DOHH2 (cell line): ENCODE data around the gene PTBP1.

Source experiments
- H3F3A ChIP-seq: fragments of 200-600 bp; sonication (generic), shearing (Covaris generic); 2 replicates; pipeline ENCODE4 v1.6.0; 2016; ENCODE audit warnings: antibody characterized with exemption, mild to moderate bottlenecking; ENCODE audit not compliant: control insufficient read depth, insufficient read depth
- H3K27ac ChIP-seq: fragments of 200-600 bp; sonication (generic); 2 replicates; pipeline ENCODE4 v1.5.1; 2014; ENCODE audit warnings: low read depth, mild to moderate bottlenecking, low read length, moderate library complexity
- H3K27me3 ChIP-seq: fragments of 200-600 bp; sonication (generic); 2 replicates; pipeline ENCODE4 v1.6.1; 2014; ENCODE audit warnings: mild to moderate bottlenecking, low read length, mixed read lengths; ENCODE audit not compliant: control insufficient read depth
- H3K36me3 ChIP-seq: fragments of 200-600 bp; sonication (generic); 2 replicates; pipeline ENCODE4 v1.6.1; 2014; ENCODE audit warnings: mild to moderate bottlenecking, low read length, moderate library complexity, mixed read lengths; ENCODE audit not compliant: control insufficient read depth
- H3K4me1 ChIP-seq: fragments of 200-600 bp; sonication (generic); 2 replicates; pipeline ENCODE4 v1.6.1; 2014; ENCODE audit warnings: mild to moderate bottlenecking, low read length, mixed read lengths; ENCODE audit not compliant: control insufficient read depth
- H3K4me2 ChIP-seq: fragments of 200-600 bp; sonication (generic); 2 replicates; pipeline ENCODE4 v1.6.0; 2014; ENCODE audit warnings: mild to moderate bottlenecking, low read length, moderate library complexity
- H3K4me3 ChIP-seq: fragments of 200-600 bp; sonication (generic); 2 replicates; pipeline ENCODE4 v1.5.1; 2014; ENCODE audit warnings: mild to moderate bottlenecking, low read length, mixed read lengths
- H3K79me2 ChIP-seq: fragments of 200-600 bp; sonication (generic); 2 replicates; pipeline ENCODE4 v1.6.1; 2014; ENCODE audit warnings: mild to moderate bottlenecking, low read length, mixed read lengths; ENCODE audit not compliant: control insufficient read depth
- H3K9me2 ChIP-seq: fragments of 200-600 bp; sonication (generic); replicated peaks from 2 replicates; pipeline ENCODE4 v1.6.1; 2014; ENCODE audit warnings: mild to moderate bottlenecking, low read length, mixed read lengths; ENCODE audit not compliant: control insufficient read depth
- H3K9me3 ChIP-seq: fragments of 200-600 bp; sonication (generic); 2 replicates; pipeline ENCODE4 v1.6.1; 2014; ENCODE audit warnings: antibody characterized with exemption, low read length, mixed read lengths; ENCODE audit not compliant: control insufficient read depth, insufficient read depth
- H4K20me1 ChIP-seq: fragments of 200-600 bp; sonication (generic); 2 replicates; pipeline ENCODE4 v1.6.0; 2014; ENCODE audit warnings: low read depth, mild to moderate bottlenecking, antibody characterized with exemption, low read length, moderate library complexity; ENCODE audit not compliant: control insufficient read depth, insufficient read depth
- EZH2phosphoT487 ChIP-seq: fragments of 200-600 bp; sonication (generic); IDR thresholded peaks from 2 replicates; pipeline ENCODE4 v1.6.1; 2017; ENCODE audit warnings: borderline replicate concordance, mild to moderate bottlenecking, antibody characterized with exemption, low read length, moderate library complexity, mixed read lengths
- TF ChIP-seq, protein P1 (sequence below): fragments of 200-600 bp; sonication (generic); IDR thresholded peaks from one replicate; pipeline ENCODE4 v1.5.1; 2014; ENCODE audit warnings: antibody characterized with exemption, mild to moderate bottlenecking, low read depth, low read length; ENCODE audit not compliant: poor library complexity, severe bottlenecking

Gene PTBP1

DNA sequence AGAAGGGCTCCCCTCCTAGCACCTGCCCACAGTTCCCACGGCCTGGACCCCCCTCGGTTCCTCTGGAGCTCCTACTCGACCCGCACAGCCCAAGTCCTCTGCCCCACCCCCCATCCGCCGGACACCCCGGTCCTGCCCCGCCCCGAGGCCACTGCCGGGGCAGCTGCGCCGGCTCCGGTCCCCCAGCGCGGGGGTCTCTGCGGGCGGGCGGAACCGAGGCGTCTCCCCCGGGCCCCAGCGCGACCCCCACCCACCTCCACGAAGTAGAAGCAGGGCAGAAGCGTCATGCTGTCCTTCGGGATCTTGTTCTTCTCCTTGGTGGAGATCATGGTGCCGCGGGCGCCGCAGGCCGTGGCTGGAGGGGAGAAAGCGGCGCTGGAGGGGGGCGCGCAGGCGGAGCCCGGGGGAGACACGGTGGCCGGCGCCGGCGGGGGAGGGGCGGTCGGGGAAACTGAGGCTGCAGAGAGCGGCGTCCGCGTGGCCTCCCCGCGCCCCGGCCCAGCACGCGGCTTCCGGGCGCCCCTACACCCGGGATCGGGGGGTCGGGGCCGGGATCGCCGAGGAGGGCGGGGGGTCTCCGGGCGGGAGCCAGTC, 24.1 kb downstream of the PTBP1 start:
- Histone ChIP-seq H3K4me1 (no peaks in the 10 kb centered on the region), H4K20me1 (no peaks in the 10 kb centered on the region), H3K9me2 (no peaks in the 10 kb centered on the region), H3K9me3 (no peaks in the 10 kb centered on the region), H3K36me3 (no peaks in the 10 kb centered on the region), H3K4me3 (no peak overlapping the region), H3F3A (0 out of 2 replicates have a peak, but pooled peaks cover 2% of the 10 kb centered on the region), H3K79me2 (no peaks in the 10 kb centered on the region), H3K27ac (no peak overlapping the region), H3K4me2 (no peak overlapping the region), H3K27me3 (no peaks in the 10 kb centered on the region)
- TF ChIP-seq, protein P1, sequence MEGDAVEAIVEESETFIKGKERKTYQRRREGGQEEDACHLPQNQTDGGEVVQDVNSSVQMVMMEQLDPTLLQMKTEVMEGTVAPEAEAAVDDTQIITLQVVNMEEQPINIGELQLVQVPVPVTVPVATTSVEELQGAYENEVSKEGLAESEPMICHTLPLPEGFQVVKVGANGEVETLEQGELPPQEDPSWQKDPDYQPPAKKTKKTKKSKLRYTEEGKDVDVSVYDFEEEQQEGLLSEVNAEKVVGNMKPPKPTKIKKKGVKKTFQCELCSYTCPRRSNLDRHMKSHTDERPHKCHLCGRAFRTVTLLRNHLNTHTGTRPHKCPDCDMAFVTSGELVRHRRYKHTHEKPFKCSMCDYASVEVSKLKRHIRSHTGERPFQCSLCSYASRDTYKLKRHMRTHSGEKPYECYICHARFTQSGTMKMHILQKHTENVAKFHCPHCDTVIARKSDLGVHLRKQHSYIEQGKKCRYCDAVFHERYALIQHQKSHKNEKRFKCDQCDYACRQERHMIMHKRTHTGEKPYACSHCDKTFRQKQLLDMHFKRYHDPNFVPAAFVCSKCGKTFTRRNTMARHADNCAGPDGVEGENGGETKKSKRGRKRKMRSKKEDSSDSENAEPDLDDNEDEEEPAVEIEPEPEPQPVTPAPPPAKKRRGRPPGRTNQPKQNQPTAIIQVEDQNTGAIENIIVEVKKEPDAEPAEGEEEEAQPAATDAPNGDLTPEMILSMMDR: no peak
- TF ChIP-seq EZH2phosphoT487: no peak

DNA sequence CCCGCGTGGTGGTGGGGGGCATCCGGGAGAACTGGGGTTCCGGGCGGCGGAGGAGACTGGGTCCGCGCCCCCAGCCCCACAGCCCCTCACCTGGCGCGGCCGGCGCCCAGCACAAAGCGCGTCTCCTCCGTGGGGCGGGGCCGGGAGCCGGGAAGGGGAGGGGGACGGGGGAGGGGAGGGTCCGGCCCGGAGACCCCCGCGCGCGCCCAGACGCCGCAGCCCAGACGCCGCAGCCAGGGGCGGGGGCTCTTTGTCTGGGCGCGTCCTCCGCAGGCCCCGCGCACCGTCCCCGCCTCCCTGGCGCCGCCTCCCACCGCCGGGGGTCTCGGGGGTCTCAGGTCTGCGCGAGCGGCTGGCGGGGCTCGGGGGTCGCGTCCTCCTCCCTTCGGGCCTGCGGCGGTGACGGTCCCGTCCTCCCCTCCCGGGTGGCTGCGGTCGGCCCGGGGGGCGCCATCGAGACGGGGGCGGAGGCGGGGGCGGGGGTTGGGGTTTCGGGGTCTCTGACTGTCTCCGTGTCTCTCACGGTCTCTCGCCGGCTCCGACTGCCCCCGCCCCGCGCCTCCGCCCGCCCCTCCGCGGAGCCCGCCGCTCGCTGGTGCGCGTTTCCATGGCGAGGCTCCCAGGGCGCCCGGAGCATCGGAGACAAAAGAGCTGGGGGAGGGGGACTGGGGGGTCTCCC, 24.7 kb downstream of the PTBP1 start, which contains the start of gene PLPPR3:
Gene PLPPR3 (minus strand): TSS at position 131 of the 679 bp plus-strand sequence. CDS start 396 bp downstream, outside the sequence.
- Histone ChIP-seq H3K4me3 (no peak within 1 kb of the TSS), H3K9me3 (no peaks in the 10 kb centered on the region), H3F3A (0 out of 2 replicates have a peak, but pooled peaks cover 2% of the 10 kb centered on the region), H3K79me2 (no peaks in the 10 kb centered on the region), H4K20me1 (no peaks in the 10 kb centered on the region), H3K4me1 (no peaks in the 10 kb centered on the region), H3K36me3 (no peaks in the 10 kb centered on the region), H3K9me2 (no peaks in the 10 kb centered on the region), H3K27ac (no peak within 1 kb of the TSS), H3K27me3 (no peaks in the 10 kb centered on the region), H3K4me2 (no peak within 1 kb of the TSS)
- no peak for TF ChIP-seq EZH2phosphoT487

GRCh38 chr19:823565-824121, 26.4 kb downstream of the PTBP1 start:
- 0 out of 2 replicates have a peak, but pooled peaks cover 2% of the 10 kb centered on the region for H3F3A ChIP-seq
- no peak for TF ChIP-seq EZH2phosphoT487
- TF ChIP-seq, protein P1: no peak
- no peaks in the 10 kb centered on the region for H3K9me3 ChIP-seq
- H3K36me3 ChIP-seq: no peaks in the 10 kb centered on the region
- no peaks in the 10 kb centered on the region for H3K79me2 ChIP-seq
- no peak overlapping the region for H3K4me3 ChIP-seq
- no peaks in the 10 kb centered on the region for H3K27me3 ChIP-seq
- H3K4me2 ChIP-seq: no peak overlapping the region
- no peaks in the 10 kb centered on the region for H4K20me1 ChIP-seq
- H3K27ac ChIP-seq: no peak overlapping the region
- H3K4me1 ChIP-seq: no peaks in the 10 kb centered on the region
- H3K9me2 ChIP-seq: no peaks in the 10 kb centered on the region

DNA sequence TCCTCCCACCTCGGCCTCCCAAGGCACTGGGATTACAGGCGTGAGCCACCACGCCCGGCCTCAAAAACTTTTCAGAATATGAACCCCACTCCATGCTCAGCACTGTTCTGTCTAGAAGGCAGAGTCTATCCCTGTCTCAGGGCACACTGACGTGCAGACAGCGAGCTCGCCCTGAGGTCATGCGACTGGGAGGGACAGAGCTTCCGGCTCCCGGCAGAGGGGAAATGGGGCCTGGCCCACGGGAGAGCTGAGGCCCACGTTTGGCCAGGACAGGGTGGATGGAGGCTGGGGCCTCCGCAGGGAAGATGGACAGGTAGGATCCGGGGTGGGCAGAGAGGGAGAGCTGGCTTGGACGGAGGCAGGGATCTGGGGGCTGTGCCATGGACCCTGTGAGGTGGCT, 27.6 kb downstream of the PTBP1 start:
- no peaks in the 10 kb centered on the region for H3K79me2 ChIP-seq
- no peak overlapping the region for H3K4me3 ChIP-seq
- no peaks in the 10 kb centered on the region for H3F3A ChIP-seq
- H3K4me1 ChIP-seq: no peaks in the 10 kb centered on the region
- TF ChIP-seq EZH2phosphoT487: no peak
- TF ChIP-seq, protein P1: no peak
- no peaks in the 10 kb centered on the region for H3K36me3 ChIP-seq
- H3K27ac ChIP-seq: no peak overlapping the region
- H3K9me2 ChIP-seq: no peaks in the 10 kb centered on the region
- H3K4me2 ChIP-seq: no peak overlapping the region
- H3K9me3 ChIP-seq: no peaks in the 10 kb centered on the region
- H4K20me1 ChIP-seq: no peaks in the 10 kb centered on the region
- H3K27me3 ChIP-seq: no peaks in the 10 kb centered on the region
